ENCODE results near the gene IFNA8.

DNA sequence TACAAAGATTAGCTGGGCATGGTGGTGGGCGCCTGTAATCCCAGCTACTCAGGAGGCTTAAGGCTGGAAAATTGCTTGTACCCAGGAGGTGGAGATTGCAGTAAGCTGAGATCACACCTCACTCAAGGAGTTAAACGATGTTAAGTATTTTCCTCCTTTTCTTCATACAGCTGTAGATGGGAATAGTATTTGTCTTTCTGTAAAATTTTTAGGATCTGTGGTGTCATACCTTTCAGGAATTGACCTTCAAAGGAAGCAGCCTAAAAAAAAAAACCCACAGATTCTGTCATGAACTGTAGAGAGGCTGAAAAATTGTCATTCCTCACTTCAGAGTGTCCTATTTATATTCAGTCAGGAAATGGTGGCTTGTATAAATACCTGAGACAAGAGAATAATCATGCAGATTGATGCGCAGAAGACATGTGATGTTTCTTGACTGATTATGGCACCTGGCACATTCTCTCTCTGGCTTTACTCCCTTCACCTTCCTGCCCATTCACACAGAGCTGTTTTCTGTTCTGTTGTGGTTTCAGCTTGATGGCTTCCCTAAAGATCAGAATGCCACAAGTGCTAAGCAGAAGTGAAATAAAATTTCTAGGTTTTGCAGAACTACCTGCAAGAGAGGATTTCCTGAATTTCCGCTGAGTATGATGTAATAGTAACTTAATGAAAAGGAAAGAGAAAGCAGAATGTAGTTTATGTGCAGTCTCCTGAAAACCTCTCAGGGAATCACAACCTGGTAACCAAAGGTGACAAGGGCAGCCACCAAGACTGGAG lies 35.1 kb downstream of the IFNA8 start:
- TF ChIP-seq, protein P1, sequence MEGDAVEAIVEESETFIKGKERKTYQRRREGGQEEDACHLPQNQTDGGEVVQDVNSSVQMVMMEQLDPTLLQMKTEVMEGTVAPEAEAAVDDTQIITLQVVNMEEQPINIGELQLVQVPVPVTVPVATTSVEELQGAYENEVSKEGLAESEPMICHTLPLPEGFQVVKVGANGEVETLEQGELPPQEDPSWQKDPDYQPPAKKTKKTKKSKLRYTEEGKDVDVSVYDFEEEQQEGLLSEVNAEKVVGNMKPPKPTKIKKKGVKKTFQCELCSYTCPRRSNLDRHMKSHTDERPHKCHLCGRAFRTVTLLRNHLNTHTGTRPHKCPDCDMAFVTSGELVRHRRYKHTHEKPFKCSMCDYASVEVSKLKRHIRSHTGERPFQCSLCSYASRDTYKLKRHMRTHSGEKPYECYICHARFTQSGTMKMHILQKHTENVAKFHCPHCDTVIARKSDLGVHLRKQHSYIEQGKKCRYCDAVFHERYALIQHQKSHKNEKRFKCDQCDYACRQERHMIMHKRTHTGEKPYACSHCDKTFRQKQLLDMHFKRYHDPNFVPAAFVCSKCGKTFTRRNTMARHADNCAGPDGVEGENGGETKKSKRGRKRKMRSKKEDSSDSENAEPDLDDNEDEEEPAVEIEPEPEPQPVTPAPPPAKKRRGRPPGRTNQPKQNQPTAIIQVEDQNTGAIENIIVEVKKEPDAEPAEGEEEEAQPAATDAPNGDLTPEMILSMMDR (IDR thresholded peaks at IDR 0.05): no peak
- no peak for TF ChIP-seq POLR2A (IDR thresholded peaks at IDR 0.05)

All from vagina (tissue), 2 donors.